Glutamatergic neuron (in vitro differentiated cells): ENCODE measurements around the gene MPHOSPH9. TPM values are rescaled to one million over a fixed set of nuclear protein-coding genes. Genes with fewer than 3 reads are reported as not detected.

ENCODE experiments used
- DNase-seq: peaks from one replicate; pipeline ENCODE4 v3.0.0; 2022
- H3K27ac Mint-ChIP-seq: one replicate; pipeline ENCODE4 v1.8.0; 2020; ENCODE audit warnings: mild to moderate bottlenecking, mixed read lengths, inconsistent platforms; ENCODE audit not compliant: unreplicated experiment
- H3K27me3 Mint-ChIP-seq: one replicate; pipeline ENCODE4 v1.8.0; 2020; ENCODE audit warnings: mild to moderate bottlenecking, moderate library complexity, mixed read lengths, inconsistent platforms; ENCODE audit not compliant: unreplicated experiment
- H3K36me3 Mint-ChIP-seq: one replicate; pipeline ENCODE4 v1.8.0; 2020; ENCODE audit warnings: mild to moderate bottlenecking, mixed read lengths, inconsistent platforms; ENCODE audit not compliant: unreplicated experiment
- H3K4me1 Mint-ChIP-seq: one replicate; pipeline ENCODE4 v1.8.0; 2020; ENCODE audit warnings: mild to moderate bottlenecking, low read depth, mixed read lengths, inconsistent platforms; ENCODE audit not compliant: unreplicated experiment
- H3K4me3 Mint-ChIP-seq: one replicate; pipeline ENCODE4 v1.8.0; 2020; ENCODE audit warnings: mild to moderate bottlenecking, mixed read lengths, inconsistent platforms; ENCODE audit not compliant: unreplicated experiment
- H3K9me3 Mint-ChIP-seq: one replicate; pipeline ENCODE4 v1.8.0; 2020; ENCODE audit warnings: mild to moderate bottlenecking, moderate library complexity, mixed read lengths, inconsistent platforms; ENCODE audit not compliant: unreplicated experiment
- total RNA-seq: library from RNA; stranded (reverse); fragmentation: NEBNext Ultra II Directional; extraction: Animal tissue kit (Norgen Biotek cat#: 25700); gene quantifications from one replicate; pipeline ENCODE4 v1.2.1, GENCODE V29; 2021; ENCODE audit not compliant: unreplicated experiment
- TF ChIP-seq, protein P1 (sequence below): fragments of 200-600 bp; sonication (generic); IDR thresholded peaks from one replicate; pipeline ENCODE4 v1.5.0; 2021; ENCODE audit not compliant: partially characterized antibody, unreplicated experiment

The MPHOSPH9 gene
- total RNA-seq, 1 donor from 2014 or later: 38.4 TPM

DNA sequence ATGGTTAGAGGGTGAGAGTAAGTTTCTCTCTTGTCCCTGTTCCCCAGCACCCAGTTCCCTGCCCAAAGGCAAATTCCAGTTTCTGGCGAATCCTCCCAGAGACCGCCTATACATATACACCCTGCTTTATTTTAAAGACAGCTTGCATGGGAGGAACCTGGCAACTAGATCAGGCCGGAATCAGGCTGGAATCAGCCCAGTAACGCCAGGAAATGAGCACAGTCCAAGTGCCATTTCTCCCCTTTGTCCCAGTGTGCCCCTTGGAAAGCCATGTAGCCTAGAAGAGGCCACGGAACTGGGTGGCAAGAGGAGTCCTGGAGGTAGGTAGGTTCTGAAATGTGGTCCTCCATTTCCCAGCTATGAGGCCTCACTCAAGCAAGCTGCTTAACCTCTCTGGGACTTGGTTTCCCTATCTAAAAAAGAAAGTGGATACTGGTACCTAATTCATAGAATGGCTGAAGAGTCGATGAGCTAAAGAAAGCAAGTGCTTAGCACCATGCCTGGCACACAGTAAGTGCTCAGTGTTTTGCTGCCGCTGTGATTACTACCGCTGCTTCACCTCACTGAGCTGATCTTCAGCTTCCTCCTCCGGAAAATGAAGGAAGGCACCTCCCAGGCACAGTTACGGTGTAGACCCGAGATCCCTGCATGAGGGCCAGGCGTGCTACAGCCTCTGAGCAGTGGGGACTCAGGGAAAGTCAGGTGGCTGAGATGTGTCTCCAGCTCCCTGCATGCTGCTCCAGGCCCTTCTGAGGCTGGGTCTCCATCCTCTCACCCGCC lies 118.4 kb downstream of the MPHOSPH9 start:
- H3K27ac Mint-ChIP-seq: no peak overlapping the region
- DNase-seq: no peak
- H3K4me1 Mint-ChIP-seq: peaks cover 7% of the 10 kb centered on the region
- H3K9me3 Mint-ChIP-seq: peaks cover 1% of the 10 kb centered on the region
- H3K4me3 Mint-ChIP-seq: no peak overlapping the region
- H3K36me3 Mint-ChIP-seq: no peaks in the 10 kb centered on the region
- TF ChIP-seq, protein P1, sequence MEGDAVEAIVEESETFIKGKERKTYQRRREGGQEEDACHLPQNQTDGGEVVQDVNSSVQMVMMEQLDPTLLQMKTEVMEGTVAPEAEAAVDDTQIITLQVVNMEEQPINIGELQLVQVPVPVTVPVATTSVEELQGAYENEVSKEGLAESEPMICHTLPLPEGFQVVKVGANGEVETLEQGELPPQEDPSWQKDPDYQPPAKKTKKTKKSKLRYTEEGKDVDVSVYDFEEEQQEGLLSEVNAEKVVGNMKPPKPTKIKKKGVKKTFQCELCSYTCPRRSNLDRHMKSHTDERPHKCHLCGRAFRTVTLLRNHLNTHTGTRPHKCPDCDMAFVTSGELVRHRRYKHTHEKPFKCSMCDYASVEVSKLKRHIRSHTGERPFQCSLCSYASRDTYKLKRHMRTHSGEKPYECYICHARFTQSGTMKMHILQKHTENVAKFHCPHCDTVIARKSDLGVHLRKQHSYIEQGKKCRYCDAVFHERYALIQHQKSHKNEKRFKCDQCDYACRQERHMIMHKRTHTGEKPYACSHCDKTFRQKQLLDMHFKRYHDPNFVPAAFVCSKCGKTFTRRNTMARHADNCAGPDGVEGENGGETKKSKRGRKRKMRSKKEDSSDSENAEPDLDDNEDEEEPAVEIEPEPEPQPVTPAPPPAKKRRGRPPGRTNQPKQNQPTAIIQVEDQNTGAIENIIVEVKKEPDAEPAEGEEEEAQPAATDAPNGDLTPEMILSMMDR: no peak
- H3K27me3 Mint-ChIP-seq: no peaks in the 10 kb centered on the region

DNA sequence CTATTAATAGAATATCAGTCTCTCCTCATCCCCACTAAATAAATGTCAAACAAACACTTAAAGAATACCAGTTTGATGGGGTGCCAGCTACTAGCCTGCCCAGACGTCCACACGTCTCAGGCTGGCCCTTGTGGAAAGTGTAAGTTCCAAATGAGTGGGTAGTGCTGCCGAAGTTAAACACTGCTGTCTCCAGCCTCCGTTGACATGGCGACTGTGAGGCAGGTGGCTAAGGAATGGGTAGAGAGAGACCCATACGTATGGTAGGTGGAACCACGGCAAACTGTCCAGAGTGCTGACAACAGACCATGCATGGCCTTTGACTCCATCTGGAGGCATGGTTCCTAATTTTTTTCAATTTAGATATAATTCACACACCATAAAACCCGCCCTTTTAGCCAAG lies 119.9 kb downstream of the MPHOSPH9 start:
- TF ChIP-seq, protein P1: no peak
- Mint-ChIP-seq H3K4me1 (peaks cover 2% of the 10 kb centered on the region), H3K36me3 (no peaks in the 10 kb centered on the region), H3K27ac (no peak overlapping the region), H3K27me3 (no peaks in the 10 kb centered on the region), H3K9me3 (peaks cover 1% of the 10 kb centered on the region), H3K4me3 (no peak overlapping the region)
- DNase-seq: no peak

DNA sequence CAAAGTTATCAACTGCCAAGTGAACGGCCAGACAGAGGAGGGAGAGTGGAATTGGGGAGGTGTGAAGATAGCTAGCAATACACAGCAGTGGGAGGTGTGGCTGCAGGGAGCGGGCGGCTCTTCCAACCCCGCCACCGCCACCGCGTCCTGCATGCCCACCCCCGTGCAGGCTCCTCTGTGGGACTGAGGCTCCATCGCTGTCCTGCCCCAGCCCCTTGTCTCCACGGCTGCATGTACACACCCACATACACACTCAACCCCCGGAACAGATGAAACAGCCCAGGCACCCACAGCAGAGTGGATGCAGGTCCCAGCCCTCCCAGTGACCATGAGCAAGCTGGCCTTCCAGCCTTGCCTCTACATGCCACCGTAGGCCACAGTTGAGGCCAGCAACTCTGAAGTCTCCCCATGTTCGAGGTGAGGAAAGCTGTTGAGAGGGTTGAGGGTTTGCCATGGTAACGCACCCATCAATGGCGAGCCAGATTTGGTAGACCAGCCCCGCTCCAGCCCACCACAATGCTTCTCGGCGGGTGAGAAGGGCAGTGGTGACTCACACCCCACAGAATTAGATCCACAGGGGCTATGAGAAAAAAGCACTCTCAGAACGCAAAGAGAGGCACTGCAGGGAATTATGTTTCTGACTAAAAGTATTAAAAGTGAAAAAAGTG lies 121.3 kb downstream of the MPHOSPH9 start:
- Mint-ChIP-seq H3K36me3 (no peaks in the 10 kb centered on the region), H3K9me3 (peaks cover 3% of the 10 kb centered on the region), H3K4me3 (no peak overlapping the region), H3K27ac (no peak overlapping the region), H3K4me1 (peaks cover 2% of the 10 kb centered on the region), H3K27me3 (no peaks in the 10 kb centered on the region)
- TF ChIP-seq, protein P1: no peak
- no peak for DNase-seq

DNA sequence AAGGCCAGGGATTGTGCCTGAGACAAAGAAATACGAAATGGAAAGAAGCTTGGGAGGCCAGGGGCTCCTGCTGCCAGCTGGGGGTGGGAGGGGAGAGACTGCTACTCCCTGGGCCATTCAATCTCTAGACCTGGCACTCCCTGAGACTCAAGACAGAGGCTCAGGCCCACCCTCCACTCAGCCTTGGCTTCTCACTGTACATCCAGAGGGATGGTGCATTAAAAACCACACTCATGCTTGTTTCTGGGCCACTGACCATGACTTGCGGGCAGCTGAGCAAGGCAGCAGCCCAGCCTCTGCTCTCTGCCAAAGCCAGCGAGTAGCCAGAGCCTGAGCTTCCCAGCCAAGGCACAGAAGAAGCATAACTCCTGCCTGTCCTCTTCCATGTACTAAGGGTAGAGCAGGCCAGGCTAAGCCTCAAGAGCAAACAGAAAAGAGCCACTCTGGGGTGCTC lies 123.6 kb downstream of the MPHOSPH9 start:
- Mint-ChIP-seq H3K4me1 (peaks cover 14% of the 10 kb centered on the region), H3K9me3 (peaks cover 3% of the 10 kb centered on the region), H3K36me3 (no peaks in the 10 kb centered on the region), H3K4me3 (no peak overlapping the region), H3K27ac (no peak overlapping the region), H3K27me3 (peaks cover 2% of the 10 kb centered on the region)
- TF ChIP-seq, protein P1: no peak
- no peak for DNase-seq

DNA sequence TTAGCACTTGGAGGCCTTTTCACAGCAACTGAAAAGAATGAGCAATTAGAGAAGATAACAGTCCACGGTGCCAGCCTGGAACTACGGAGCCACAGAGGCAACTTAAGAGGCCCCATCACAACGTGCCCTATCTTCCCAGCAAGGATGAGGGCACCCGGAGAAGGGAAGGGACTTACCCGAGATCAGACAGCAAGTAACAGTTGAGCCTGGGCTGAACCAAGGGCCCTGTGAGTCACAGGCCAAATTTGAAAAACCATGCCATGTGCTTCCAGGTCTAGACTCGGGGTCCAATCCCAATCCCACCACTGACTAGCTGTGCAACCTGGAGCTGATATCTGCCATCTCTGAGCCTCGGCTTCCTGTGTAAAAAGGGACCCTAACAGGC lies 124.3 kb downstream of the MPHOSPH9 start:
- no peak for DNase-seq
- no peak overlapping the region for H3K27ac Mint-ChIP-seq
- peaks cover 14% of the 10 kb centered on the region for H3K4me1 Mint-ChIP-seq
- peaks cover 3% of the 10 kb centered on the region for H3K9me3 Mint-ChIP-seq
- no peaks in the 10 kb centered on the region for H3K36me3 Mint-ChIP-seq
- peaks cover 2% of the 10 kb centered on the region for H3K27me3 Mint-ChIP-seq
- H3K4me3 Mint-ChIP-seq: no peak overlapping the region
- TF ChIP-seq, protein P1: no peak
